ENCODE data around the gene SHISA7.

- TF ChIP-seq CTCF (IDR thresholded peaks at IDR 0.05) (no peak), POLR2A (IDR thresholded peaks at IDR 0.05) (no peak)
These were observed 14.8 kb upstream of the SHISA7 start for GRCh38 chr19:55457683-55458457.

Data from esophagus squamous epithelium (tissue), 4 donors.